GM12864 (cell line): Measurements from ENCODE around the gene HOATZ.

Experiments used
- DNase-seq: peaks from one replicate; pipeline ENCODE4 v3.0.0-alpha.2; 2011; ENCODE audit warnings: low read depth
- H3K4me3 ChIP-seq: 2 replicates; pipeline ENCODE4 v1.5.1; 2011; ENCODE audit warnings: mild to moderate bottlenecking, low read depth, low read length, control low read depth
- TF ChIP-seq, protein P1 (sequence below): IDR thresholded peaks from 2 replicates; pipeline ENCODE4 v1.5.1; 2011; ENCODE audit warnings: low read depth, mild to moderate bottlenecking, moderate library complexity, low read length, control low read depth, inconsistent platforms; ENCODE audit errors: missing control alignments

The HOATZ gene

DNA sequence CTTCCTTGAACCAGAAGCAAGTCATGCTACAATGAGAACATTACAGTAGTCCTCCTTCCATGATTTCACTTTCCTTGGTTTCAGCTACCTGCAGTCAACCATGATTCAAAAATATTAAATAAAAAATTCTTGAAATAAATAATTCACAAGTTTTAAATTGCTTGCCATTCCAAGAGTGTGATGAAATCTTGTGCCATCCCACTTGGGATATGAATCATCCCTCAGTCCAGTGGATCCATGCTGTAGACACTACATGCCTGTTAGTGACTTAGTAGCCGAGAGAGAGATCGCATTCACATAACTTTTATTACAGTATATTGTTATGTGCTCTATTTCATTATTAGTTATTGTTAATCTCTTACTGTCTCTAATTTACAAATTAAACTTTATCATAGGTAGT lies 6.0 kb downstream of the HOATZ start:
- TF ChIP-seq, protein P1, sequence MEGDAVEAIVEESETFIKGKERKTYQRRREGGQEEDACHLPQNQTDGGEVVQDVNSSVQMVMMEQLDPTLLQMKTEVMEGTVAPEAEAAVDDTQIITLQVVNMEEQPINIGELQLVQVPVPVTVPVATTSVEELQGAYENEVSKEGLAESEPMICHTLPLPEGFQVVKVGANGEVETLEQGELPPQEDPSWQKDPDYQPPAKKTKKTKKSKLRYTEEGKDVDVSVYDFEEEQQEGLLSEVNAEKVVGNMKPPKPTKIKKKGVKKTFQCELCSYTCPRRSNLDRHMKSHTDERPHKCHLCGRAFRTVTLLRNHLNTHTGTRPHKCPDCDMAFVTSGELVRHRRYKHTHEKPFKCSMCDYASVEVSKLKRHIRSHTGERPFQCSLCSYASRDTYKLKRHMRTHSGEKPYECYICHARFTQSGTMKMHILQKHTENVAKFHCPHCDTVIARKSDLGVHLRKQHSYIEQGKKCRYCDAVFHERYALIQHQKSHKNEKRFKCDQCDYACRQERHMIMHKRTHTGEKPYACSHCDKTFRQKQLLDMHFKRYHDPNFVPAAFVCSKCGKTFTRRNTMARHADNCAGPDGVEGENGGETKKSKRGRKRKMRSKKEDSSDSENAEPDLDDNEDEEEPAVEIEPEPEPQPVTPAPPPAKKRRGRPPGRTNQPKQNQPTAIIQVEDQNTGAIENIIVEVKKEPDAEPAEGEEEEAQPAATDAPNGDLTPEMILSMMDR: no peak
- no peak for DNase-seq
- H3K4me3 ChIP-seq: no peak overlapping the region

DNA sequence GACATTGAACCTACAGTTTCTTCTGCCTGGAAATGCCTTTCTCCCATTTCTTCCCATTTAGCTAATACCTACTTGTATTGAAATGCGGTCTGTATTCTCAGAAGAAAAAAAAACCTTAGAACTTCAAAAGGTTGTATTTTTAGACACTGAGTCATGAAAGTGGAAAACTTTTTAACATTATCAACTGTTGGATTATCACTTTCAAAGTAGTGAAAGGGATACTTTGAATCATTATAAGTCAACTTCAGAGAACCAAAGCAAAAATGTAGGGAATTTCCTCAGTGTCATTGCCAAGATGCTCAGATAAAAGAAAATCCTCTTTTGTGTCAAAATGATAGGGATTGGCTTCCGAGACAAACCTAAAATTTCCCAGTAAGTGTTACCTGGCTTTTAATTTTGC lies 6.6 kb downstream of the HOATZ start:
- no peak for DNase-seq
- TF ChIP-seq, protein P1: no peak
- H3K4me3 ChIP-seq: no peak overlapping the region

DNA sequence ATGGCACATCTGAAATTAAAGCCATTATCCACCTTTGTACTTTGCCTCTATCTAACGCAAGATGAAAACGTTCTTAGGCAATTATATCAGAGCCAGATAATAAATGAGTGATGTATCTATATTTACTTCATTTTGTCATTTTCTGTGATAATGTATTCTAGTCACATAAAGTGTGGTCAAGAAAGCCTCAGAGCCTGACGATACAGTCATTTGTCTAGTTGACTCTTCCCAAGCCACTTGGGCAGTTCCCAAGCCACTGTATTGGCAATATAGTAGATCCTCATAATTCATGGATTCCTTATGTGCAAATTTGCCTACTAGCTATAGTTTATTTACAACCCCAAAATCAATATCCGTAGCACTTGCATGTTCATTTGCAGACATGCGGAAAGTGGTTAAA lies 7.8 kb downstream of the HOATZ start:
- TF ChIP-seq, protein P1: no peak
- no peak overlapping the region for H3K4me3 ChIP-seq
- no peak for DNase-seq

DNA sequence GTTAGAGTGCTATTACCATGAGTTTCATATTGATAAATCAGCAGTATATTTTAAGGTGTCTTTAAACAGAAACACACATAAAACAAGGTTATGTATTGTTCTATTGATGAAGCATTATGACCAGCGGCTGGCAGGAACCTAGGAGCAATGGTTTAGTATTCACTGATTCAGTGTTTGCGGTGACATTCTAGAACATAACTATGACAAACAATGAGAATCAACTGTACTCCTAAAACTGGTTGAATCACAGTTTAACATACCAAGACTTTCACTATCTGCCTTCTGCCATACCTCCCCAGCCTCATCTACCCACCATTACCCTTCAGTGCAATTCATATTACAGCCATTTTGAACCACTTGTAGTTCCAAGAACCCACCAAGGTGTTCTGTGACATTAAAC lies 8.8 kb downstream of the HOATZ start:
- H3K4me3 ChIP-seq: no peak overlapping the region
- TF ChIP-seq, protein P1: no peak
- no peak for DNase-seq

DNA sequence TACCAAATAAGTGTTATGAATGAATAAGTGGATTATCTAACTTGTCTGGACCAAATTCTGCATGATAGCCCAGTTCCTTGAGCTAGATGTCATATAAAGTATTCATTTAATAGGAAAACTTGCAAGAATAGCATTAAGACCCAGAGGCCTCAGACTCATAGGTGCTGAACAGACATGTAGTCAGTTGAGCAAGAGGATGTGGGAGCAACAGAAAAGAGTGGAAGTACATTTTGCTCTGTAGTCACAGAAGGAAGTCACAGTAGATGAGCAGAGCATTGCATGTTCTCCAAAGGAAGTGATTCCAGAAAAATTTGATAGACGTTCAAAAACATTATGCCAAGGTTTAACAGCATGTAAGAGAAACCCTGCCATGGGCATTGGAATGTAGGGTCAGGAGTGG lies 9.5 kb downstream of the HOATZ start:
- DNase-seq: no peak
- no peak overlapping the region for H3K4me3 ChIP-seq
- TF ChIP-seq, protein P1: no peak

DNA sequence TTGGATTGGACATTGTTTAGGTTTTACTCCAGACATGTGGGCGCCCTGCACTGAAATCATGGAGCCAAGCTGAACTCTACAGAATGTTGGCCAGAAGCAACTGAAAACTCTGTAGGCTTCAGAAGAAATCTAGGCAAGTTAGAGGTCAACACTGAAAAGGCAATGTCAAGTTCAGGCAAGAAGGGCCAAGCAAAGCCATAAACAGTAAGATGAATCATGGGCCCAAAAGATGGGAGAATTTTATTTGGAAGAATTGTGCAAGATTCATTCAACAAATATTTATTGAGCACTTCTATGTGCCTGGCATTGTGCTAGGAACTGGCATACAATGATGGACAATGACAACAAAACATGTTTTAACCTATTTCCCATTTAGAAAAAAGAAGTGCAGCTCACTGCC lies 10.9 kb downstream of the HOATZ start:
- no peak overlapping the region for H3K4me3 ChIP-seq
- DNase-seq: no peak
- TF ChIP-seq, protein P1: no peak

DNA sequence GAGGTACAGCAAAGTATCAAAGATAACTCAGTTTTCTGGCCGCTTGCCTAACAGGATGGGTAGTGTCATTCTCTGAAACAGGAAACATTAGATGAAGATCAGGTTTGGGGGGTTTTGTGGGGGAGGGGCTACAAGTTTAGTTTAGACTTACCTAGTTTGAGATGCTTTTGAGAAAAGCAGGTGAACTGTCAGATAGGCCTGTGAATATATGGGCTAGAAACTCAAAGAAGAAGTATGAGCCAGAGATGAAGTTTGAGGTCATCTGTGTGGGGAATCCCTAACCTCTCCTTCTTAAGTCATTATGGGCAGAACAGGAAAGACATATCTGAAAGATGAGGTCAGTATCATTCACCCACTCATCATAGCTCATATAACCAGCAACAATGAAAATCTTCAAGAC lies 11.9 kb downstream of the HOATZ start:
- H3K4me3 ChIP-seq: no peak overlapping the region
- TF ChIP-seq, protein P1: no peak
- DNase-seq: peak; percentile 24
